ENCODE results near the gene MYLK4. TPM values are rescaled to one million over a fixed set of nuclear protein-coding genes. Genes with fewer than 3 reads are reported as not detected.
A peak's percentile ranks its signal among the peaks of the same experiment; 100 is the strongest.

MYLK4 gene
- polyA plus RNA-seq, 1 experiment = 0.21 TPM

DNA sequence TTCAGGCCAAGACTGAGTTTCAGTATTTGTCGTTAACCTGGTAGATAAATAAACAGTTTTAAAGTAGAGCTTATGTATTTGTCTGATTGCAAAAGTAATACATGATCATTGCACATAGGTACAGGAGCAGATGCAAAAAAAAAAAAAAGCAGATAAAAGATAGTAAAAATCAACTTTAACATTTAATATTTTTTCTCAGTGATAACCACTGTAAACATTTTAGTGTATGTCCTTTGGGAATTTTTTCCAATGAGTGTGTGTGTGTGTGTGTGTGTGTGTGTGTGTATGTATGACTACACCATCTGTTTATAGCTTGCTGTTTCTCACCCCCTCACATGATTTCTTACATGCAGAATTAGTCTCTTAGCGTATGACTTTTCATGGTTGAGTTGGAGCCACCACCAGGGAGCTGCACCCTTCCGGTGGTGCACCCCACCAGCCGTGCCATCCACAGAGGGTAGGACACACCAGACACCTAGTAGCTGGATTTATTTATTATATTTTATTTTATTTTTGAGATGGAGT is 40.8 kb upstream of the MYLK4 start:
- CTCF ChIA-PET = interaction anchor here (0.6 to 2.5 kb wide), 38 partner anchors 8 to 198 kb away, joined by 3 to 49 read pairs (median 4); partner anchors contain the start of gene SERPINB1
- no peak for DNase-seq (ENCODE audit: low read depth)

GRCh38 chr6:2790588-2791449 is 40.1 kb upstream of the MYLK4 start:
- H3K36me3 ChIP-seq (ENCODE audit: control insufficient read depth, insufficient read depth, low read length) = no peaks in the 10 kb centered on the region; the same call in 1 of the 2 replicates
- H3K27me3 ChIP-seq (ENCODE audit: control insufficient read depth, insufficient read depth, low read length) = no peaks in the 10 kb centered on the region
- H3K4me3 ChIP-seq (ENCODE audit: low read depth, low read length) = no peak overlapping the region
- peak; percentile 43 for DNase-seq (ENCODE audit: low read depth)
- ChIA-PET CTCF (interaction anchor here (0.6 to 2.5 kb wide), 39 partner anchors 8 to 199 kb away, joined by 3 to 49 read pairs (median 4); partner anchors contain the start of gene SERPINB1), POLR2A (no interaction called here)
- peak; percentile 82 for TF ChIP-seq CTCF (IDR thresholded peaks at IDR 0.05; ENCODE audit: insufficient read depth, low read depth, low read length)

More for the DNA sequence above, 40.8 kb upstream of the MYLK4 start:
- H3K36me3 ChIP-seq (ENCODE audit: control insufficient read depth, insufficient read depth, low read length) = no peaks in the 10 kb centered on the region; the same call in 1 of the 2 replicates
- TF ChIP-seq CTCF (IDR thresholded peaks at IDR 0.05; ENCODE audit: insufficient read depth, low read depth, low read length) = no peak
- no peak overlapping the region for H3K4me3 ChIP-seq (ENCODE audit: low read depth, low read length)
- no peaks in the 10 kb centered on the region for H3K27me3 ChIP-seq (ENCODE audit: control insufficient read depth, insufficient read depth, low read length)
- POLR2A ChIA-PET = no interaction called here

GRCh38 chr6:2786269-2786668 is 35.5 kb upstream of the MYLK4 start:
- no peak for TF ChIP-seq CTCF (IDR thresholded peaks at IDR 0.05; ENCODE audit: insufficient read depth, low read depth, low read length)
- Histone ChIP-seq H3K4me3 (ENCODE audit: low read depth, low read length) (no peak overlapping the region), H3K36me3 (ENCODE audit: control insufficient read depth, insufficient read depth, low read length) (peaks cover 14% of the 10 kb centered on the region), H3K27me3 (ENCODE audit: control insufficient read depth, insufficient read depth, low read length) (no peaks in the 10 kb centered on the region)
- DNase-seq (ENCODE audit: low read depth) = no peak
- CTCF ChIA-PET = interaction anchor here (1.3 kb wide), 1 partner anchor 12 kb away, joined by 3 read pairs; no protein-coding TSS in a partner anchor
- POLR2A ChIA-PET = no interaction called here

GRCh38 chr6:2784930-2785329 is 34.2 kb upstream of the MYLK4 start:
- ChIA-PET CTCF (interaction anchor here (0.6 to 1.3 kb wide), 4 partner anchors 11 to 35 kb away, joined by 3 read pairs; partner anchors contain the start of gene MYLK4), POLR2A (no interaction called here)
- H3K36me3 ChIP-seq (ENCODE audit: control insufficient read depth, insufficient read depth, low read length) = peaks cover 19% of the 10 kb centered on the region

More at GRCh38 chr6:2784930-2785329, 34.2 kb upstream of the MYLK4 start:
- no peak overlapping the region for H3K4me3 ChIP-seq (ENCODE audit: low read depth, low read length)
- no peak for TF ChIP-seq CTCF (IDR thresholded peaks at IDR 0.05; ENCODE audit: insufficient read depth, low read depth, low read length)
- no peaks in the 10 kb centered on the region for H3K27me3 ChIP-seq (ENCODE audit: control insufficient read depth, insufficient read depth, low read length)
- DNase-seq (ENCODE audit: low read depth) = no peak
